ENCODE data around the gene IGF1R. TPM values are rescaled to one million over a fixed set of nuclear protein-coding genes. Genes with fewer than 3 reads are reported as not detected.

IGF1R gene
- total RNA-seq, 4 donors from 2014 or later, result 31.6 to 87.8 (median 60.0) TPM

GRCh38 chr15:98906712-98907083 lies 258.4 kb downstream of the IGF1R start:
- no peak for TF ChIP-seq EP300 (IDR thresholded peaks at IDR 0.05)
- TF ChIP-seq POLR2AphosphoS5 (IDR thresholded peaks at IDR 0.05), result no peak
- TF ChIP-seq POLR2A (IDR thresholded peaks at IDR 0.05), result no peak
- TF ChIP-seq, protein P1, sequence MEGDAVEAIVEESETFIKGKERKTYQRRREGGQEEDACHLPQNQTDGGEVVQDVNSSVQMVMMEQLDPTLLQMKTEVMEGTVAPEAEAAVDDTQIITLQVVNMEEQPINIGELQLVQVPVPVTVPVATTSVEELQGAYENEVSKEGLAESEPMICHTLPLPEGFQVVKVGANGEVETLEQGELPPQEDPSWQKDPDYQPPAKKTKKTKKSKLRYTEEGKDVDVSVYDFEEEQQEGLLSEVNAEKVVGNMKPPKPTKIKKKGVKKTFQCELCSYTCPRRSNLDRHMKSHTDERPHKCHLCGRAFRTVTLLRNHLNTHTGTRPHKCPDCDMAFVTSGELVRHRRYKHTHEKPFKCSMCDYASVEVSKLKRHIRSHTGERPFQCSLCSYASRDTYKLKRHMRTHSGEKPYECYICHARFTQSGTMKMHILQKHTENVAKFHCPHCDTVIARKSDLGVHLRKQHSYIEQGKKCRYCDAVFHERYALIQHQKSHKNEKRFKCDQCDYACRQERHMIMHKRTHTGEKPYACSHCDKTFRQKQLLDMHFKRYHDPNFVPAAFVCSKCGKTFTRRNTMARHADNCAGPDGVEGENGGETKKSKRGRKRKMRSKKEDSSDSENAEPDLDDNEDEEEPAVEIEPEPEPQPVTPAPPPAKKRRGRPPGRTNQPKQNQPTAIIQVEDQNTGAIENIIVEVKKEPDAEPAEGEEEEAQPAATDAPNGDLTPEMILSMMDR (IDR thresholded peaks at IDR 0.05), result no peak
- peak overlapping the region in 2 of 4 donors; percentile 28 to 31 for H3K27ac ChIP-seq
- H3K27me3 ChIP-seq, result no peaks in the 10 kb centered on the region
- no peaks in the 10 kb centered on the region for H3K9me3 ChIP-seq
- H3K36me3 ChIP-seq, result peaks cover 0 to 37% of the 10 kb centered on the region in 2 donors
- ATAC-seq, result peak; percentile 41
- H3K4me1 ChIP-seq, result peaks cover 0 to 42% (median 4%) of the 10 kb centered on the region in 3 donors
- whole genome bisulfite sequencing, 2 donors (ENCODE audit: low coverage in 1 of 2), result 47% methylated on average over 4 of the region's 6 CpGs; no CpG with 5 or more reads in 1 of the 2 donors
- H3K4me3 ChIP-seq, result no peak overlapping the region

- Histone ChIP-seq H3K27me3 (no peaks in the 10 kb centered on the region), H3K4me3 (no peak overlapping the region), H3K4me1 (peaks cover 0 to 42% (median 4%) of the 10 kb centered on the region in 3 donors), H3K9me3 (no peaks in the 10 kb centered on the region), H3K36me3 (peaks cover 0 to 48% of the 10 kb centered on the region in 2 donors), H3K27ac (peak overlapping the region in 1 of 4 donors; percentile 28)
- ATAC-seq, result no peak
- TF ChIP-seq, protein P1 (IDR thresholded peaks at IDR 0.05), result no peak
- TF ChIP-seq POLR2AphosphoS5 (IDR thresholded peaks at IDR 0.05) (no peak), POLR2A (IDR thresholded peaks at IDR 0.05) (no peak), EP300 (IDR thresholded peaks at IDR 0.05) (no peak)
- 84 to 89% methylated on average over 3 of the region's 4 CpGs for WGBS, 2 donors (ENCODE audit: low coverage in 1 of 2)
Observed at GRCh38 chr15:98907927-98908471, 259.7 kb downstream of the IGF1R start.

- no peak overlapping the region for H3K4me3 ChIP-seq
- no peak for TF ChIP-seq POLR2AphosphoS5 (IDR thresholded peaks at IDR 0.05)
- TF ChIP-seq, protein P1 (IDR thresholded peaks at IDR 0.05), result no peak
- no peak for TF ChIP-seq POLR2A (IDR thresholded peaks at IDR 0.05)
- TF ChIP-seq EP300 (IDR thresholded peaks at IDR 0.05), result no peak
- peaks cover 0 to 70% of the 10 kb centered on the region in 2 donors for H3K36me3 ChIP-seq
- H3K27ac ChIP-seq, result no peak overlapping the region
- ATAC-seq, result no peak
- no peaks in the 10 kb centered on the region for H3K27me3 ChIP-seq
- H3K9me3 ChIP-seq, result no peaks in the 10 kb centered on the region
- H3K4me1 ChIP-seq, result peaks cover 0 to 43% (median 4%) of the 10 kb centered on the region in 3 donors
- WGBS, 2 donors (ENCODE audit: low coverage in 1 of 2), result 90 to 95% methylated on average over 14 to 19 of the region's 21 CpGs
Observed at GRCh38 chr15:98909968-98910885, 261.9 kb downstream of the IGF1R start.

DNA sequence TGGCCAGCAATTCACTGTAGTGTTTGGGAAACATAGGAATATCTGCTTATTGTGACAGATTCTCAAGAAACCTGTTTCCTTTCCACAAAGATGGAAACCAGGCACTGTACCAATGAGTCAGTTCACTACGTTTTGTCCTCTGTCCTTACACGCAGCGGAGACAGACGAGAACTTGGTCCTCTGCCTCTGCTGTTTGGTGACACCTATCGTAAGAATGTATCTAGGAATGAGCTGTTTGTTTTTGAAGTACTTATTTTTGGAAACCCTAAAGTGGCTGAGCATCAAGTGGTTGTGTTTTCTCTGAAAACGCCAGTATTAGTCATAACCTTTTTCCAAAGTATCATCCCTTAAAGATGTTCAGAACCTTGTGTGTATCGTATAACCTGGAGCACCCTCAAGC lies 266.3 kb downstream of the IGF1R start:
- 56 to 65% methylated on average over 7 of the region's 7 CpGs for WGBS, 2 donors (ENCODE audit: low coverage in 1 of 2)
- H3K4me3 ChIP-seq, result no peak overlapping the region
- peaks cover 0 to 14% (median 0%) of the 10 kb centered on the region in 3 donors for H3K4me1 ChIP-seq
- no peaks in the 10 kb centered on the region for H3K9me3 ChIP-seq
- peak; percentile 46 for ATAC-seq
- H3K27ac ChIP-seq, result peak overlapping the region in 1 of 4 donors; percentile 0
- H3K36me3 ChIP-seq, result peaks cover 0 to 97% of the 10 kb centered on the region in 2 donors
- H3K27me3 ChIP-seq, result no peaks in the 10 kb centered on the region
- TF ChIP-seq POLR2AphosphoS5 (IDR thresholded peaks at IDR 0.05), result peak; percentile 25
- TF ChIP-seq, protein P1 (IDR thresholded peaks at IDR 0.05), result no peak
